ENCODE results near the gene STAU1.

Gene STAU1, protein sequence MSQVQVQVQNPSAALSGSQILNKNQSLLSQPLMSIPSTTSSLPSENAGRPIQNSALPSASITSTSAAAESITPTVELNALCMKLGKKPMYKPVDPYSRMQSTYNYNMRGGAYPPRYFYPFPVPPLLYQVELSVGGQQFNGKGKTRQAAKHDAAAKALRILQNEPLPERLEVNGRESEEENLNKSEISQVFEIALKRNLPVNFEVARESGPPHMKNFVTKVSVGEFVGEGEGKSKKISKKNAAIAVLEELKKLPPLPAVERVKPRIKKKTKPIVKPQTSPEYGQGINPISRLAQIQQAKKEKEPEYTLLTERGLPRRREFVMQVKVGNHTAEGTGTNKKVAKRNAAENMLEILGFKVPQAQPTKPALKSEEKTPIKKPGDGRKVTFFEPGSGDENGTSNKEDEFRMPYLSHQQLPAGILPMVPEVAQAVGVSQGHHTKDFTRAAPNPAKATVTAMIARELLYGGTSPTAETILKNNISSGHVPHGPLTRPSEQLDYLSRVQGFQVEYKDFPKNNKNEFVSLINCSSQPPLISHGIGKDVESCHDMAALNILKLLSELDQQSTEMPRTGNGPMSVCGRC

DNA sequence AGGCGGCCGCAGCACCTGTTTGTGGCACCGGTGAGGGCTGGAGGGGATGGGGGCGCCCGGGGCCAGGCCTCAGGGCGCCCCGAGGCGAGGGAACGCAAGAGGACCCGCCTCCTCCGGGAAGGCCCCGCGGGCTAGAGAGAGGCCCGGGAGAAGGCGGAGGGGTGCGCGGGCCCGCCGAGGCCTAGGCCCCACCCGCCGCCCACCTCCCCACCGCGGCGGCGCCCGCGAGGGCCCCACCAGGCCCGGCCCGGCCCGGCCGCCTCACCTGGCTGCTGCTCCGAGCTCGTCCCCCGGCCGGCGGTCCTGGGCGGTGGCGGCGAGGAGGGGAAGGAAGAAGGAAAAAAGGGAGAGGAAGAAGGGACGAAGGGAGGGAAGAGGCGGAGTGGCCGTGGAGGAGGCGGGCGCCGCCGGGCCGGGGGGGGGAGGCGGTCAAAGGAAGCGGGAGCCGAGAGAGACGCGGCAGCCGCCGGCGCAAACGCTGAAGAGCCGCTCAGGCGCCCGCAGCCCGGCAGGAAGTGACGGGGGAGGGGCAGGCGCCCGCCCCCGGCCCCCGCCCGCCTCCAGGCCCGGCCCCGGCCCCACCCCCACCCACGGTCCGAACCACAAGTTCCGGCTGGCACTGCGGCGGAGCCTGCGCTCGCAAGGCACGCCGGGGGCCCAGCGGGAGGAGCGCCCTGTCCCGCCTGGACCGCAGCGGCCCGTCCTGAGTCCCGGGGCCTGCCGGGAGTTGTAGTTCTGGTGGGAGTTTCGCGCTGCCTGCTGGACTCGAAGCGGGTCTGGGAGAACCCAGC, at the start of gene STAU1:
TSS of gene STAU1 (minus strand) at position 484 of the 791 bp plus-strand sequence. CDS start 22,133 bp downstream, outside the sequence.
- peak within 1 kb of the TSS; percentile 88 for H3K4me3 Mint-ChIP-seq
- H3K4me1 Mint-ChIP-seq (ENCODE audit: low read depth): peaks cover 39% of the 10 kb centered on the region

DNA sequence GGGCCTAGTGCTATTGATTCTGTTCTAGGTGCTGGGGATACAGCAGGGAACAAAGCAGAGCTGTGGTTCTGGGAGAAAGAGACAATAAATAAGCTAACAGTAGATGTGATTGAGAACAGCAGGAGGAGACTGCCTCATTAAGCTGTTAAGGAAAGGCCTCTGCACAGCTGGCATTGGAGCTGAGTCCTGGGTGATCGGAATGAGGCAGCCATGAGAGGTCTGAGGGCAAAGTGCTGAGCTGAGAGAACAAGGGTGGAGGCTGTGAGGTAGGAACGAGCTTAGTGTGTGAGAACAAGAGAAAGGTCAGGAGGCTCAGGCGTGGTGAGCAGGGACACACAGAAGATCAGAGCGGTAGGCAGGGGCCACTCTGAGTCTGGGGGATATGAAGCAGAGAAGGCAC, 49.4 kb upstream of the STAU1 start:
- peaks cover 94% of the 10 kb centered on the region for H3K36me3 Mint-ChIP-seq (ENCODE audit: low read depth)

More for the DNA sequence above, at the start of gene STAU1:
- peak; percentile 94 for DNase-seq
- peak within 1 kb of the TSS; percentile 95 for H3K27ac Mint-ChIP-seq
- no peaks in the 10 kb centered on the region for H3K27me3 Mint-ChIP-seq
- H3K36me3 Mint-ChIP-seq (ENCODE audit: low read depth): peaks cover 37% of the 10 kb centered on the region
- no peaks in the 10 kb centered on the region for H3K9me3 Mint-ChIP-seq

DNA sequence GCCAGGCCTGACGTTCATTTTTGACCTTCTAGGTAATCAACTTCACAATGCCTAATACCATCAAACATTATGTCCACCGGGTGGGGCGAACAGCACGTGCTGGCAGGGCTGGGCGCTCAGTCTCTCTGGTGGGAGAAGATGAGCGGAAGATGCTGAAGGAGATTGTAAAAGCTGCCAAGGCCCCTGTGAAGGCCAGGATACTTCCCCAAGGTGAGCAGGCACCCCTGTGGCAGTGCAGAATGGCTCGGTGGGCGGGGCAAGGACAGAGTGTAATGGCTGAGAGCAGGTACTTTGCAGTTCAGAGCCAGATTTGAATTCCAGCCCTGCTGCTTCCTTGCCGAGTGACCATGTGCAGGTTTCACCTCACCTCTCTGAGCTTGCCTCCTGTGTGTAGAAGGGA, 48.2 kb upstream of the STAU1 start:
- Mint-ChIP-seq H3K4me1 (ENCODE audit: low read depth) (no peaks in the 10 kb centered on the region), H3K9me3 (no peaks in the 10 kb centered on the region), H3K4me3 (no peak overlapping the region), H3K27ac (peak overlapping the region; percentile 67), H3K36me3 (ENCODE audit: low read depth) (peaks cover 93% of the 10 kb centered on the region), H3K27me3 (no peaks in the 10 kb centered on the region)
- DNase-seq: no peak

More for the DNA sequence above, 49.4 kb upstream of the STAU1 start:
- no peak for DNase-seq
- H3K4me3 Mint-ChIP-seq: no peak overlapping the region
- H3K9me3 Mint-ChIP-seq: no peaks in the 10 kb centered on the region
- H3K4me1 Mint-ChIP-seq (ENCODE audit: low read depth): no peaks in the 10 kb centered on the region
- peak overlapping the region; percentile 5 for H3K27ac Mint-ChIP-seq
- no peaks in the 10 kb centered on the region for H3K27me3 Mint-ChIP-seq

DNA sequence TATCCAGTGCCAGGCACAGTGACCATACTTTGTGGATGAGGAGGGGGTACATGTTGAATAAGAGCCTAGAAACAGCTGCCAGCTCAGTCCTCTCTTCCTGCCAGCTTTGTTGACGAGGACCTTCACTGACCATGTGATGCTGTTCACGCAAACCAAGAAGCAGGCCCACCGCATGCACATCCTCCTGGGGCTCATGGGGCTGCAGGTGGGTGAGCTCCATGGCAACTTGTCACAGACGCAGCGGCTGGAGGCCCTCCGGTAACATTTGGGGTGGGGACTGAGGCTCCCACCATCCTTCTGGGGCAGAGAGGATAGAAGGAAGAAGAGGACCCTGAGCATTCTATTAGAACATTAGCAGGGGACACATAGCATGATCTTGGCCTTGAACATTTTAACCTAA, 46.7 kb upstream of the STAU1 start:
- DNase-seq: no peak
- Mint-ChIP-seq H3K4me3 (no peak overlapping the region), H3K36me3 (ENCODE audit: low read depth) (peaks cover 93% of the 10 kb centered on the region), H3K27ac (peak overlapping the region; percentile 24), H3K4me1 (ENCODE audit: low read depth) (no peaks in the 10 kb centered on the region), H3K9me3 (no peaks in the 10 kb centered on the region), H3K27me3 (no peaks in the 10 kb centered on the region)

DNA sequence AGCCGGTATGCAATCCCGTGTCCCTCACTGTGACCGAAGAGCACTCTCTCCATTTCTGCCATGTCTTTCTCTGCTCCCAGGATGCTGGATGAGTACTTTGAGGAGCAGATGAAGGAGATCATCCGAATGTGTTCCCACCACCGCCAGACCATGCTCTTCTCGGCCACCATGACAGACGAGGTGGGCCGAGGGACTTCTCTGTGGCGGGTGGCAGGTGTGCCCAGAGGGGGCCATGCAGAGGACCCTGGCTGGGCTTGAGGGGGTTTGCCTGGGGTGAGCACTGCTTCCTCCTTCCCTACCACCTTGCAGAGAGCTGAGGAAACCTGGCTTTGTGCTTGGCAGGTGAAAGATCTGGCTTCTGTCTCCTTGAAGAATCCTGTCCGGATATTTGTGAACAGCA, 45.1 kb upstream of the STAU1 start:
- Mint-ChIP-seq H3K4me3 (no peak overlapping the region), H3K36me3 (ENCODE audit: low read depth) (peaks cover 91% of the 10 kb centered on the region), H3K27ac (no peak overlapping the region), H3K9me3 (no peaks in the 10 kb centered on the region), H3K4me1 (ENCODE audit: low read depth) (no peaks in the 10 kb centered on the region), H3K27me3 (no peaks in the 10 kb centered on the region)
- DNase-seq: no peak

DNA sequence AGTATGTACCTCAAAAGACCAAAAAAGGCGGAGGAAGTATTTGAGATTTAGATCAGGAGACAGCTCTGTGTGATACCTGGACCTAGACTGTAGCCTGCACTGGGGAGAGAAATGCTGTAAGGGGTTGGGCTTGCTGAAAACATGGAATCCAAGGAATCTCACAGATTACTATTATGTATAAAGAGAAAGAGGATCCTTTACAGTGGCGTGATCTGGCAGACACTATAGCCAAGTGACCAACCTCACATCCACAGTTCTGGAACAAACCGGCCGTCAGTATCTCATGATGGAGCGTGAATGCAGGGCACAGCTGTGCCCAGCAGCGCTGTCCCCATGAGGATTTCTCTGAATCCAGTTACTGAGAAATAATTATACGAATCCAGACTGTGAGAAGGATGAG, 43.3 kb upstream of the STAU1 start:
- Mint-ChIP-seq H3K4me3 (no peak overlapping the region), H3K27ac (peak overlapping the region; percentile 85), H3K4me1 (ENCODE audit: low read depth) (no peaks in the 10 kb centered on the region)

DNA sequence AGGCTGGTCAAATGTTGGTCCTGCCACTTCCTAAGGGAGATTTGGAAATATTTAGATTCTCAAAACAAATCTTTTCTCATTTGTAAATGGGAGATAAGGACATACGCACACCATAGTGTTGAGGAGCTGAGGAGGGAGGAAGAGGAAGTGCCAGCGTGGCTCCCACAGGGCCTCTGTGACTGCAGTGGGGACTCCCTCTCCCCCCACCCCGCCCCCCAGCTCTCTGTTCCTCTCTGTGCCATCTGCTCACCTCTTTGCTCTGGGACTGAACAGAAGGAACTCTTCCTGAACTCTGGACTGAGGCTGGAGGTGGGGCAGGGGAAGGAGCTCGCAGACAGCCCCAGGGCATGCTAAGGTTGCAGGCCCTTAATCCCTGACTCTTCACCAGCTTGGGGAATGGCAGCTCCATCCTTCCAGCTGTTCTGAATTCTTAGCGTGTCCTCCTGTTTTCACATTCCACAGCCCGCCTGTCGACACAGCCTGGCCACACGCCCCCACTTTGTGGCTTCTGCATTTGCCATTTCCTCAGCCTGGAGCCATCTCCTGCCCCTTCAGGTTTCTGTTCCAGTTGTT, 42.5 kb upstream of the STAU1 start:
- Mint-ChIP-seq H3K4me1 (ENCODE audit: low read depth) (no peaks in the 10 kb centered on the region), H3K27ac (peak overlapping the region; percentile 85), H3K27me3 (no peaks in the 10 kb centered on the region), H3K4me3 (no peak overlapping the region), H3K9me3 (no peaks in the 10 kb centered on the region), H3K36me3 (ENCODE audit: low read depth) (peaks cover 93% of the 10 kb centered on the region)
- no peak for DNase-seq

More for the DNA sequence above, 43.3 kb upstream of the STAU1 start:
- H3K36me3 Mint-ChIP-seq (ENCODE audit: low read depth): peaks cover 92% of the 10 kb centered on the region
- no peak for DNase-seq
- no peaks in the 10 kb centered on the region for H3K27me3 Mint-ChIP-seq
- H3K9me3 Mint-ChIP-seq: no peaks in the 10 kb centered on the region

DNA sequence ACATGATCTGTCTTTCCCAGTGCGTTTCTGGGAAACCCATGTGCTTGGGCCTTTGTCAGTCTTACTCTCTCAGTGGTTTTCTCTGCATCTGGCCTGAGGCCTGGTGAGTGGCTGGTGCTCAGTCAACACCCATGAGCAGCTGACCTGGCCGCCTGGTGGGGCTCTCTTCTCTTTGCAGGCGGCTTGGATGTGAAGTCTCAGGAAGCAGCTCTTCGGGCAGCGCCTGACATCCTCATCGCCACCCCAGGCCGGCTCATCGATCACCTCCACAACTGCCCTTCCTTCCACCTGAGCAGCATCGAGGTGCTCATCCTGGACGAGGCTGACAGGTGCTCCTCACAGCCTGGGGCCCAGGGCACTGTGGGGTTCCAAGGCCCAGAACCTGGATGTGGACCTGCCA, 41.9 kb upstream of the STAU1 start:
- Mint-ChIP-seq H3K36me3 (ENCODE audit: low read depth) (peaks cover 93% of the 10 kb centered on the region), H3K27ac (no peak overlapping the region), H3K27me3 (no peaks in the 10 kb centered on the region), H3K4me3 (no peak overlapping the region), H3K9me3 (no peaks in the 10 kb centered on the region), H3K4me1 (ENCODE audit: low read depth) (no peaks in the 10 kb centered on the region)
- DNase-seq: no peak

DNA sequence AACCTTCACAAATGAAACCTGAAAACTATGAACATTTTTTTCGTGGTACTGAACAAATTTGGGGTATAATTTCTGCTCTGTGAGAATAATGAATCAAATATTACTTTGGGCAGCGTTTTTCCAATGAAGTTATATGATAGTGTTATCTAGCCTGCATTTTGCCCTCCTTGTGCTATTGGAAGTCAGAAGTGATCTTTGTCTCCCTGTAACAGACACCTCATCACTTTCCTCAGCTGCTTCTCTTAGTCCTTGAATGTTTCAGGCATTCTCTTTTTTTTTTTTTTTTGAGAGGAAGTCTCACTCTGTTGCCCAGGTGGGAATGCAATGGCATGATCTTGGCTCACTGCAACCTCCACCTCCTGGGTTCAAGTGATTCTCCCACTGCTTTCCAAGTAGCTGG, 41.2 kb upstream of the STAU1 start:
- no peak overlapping the region for H3K27ac Mint-ChIP-seq
- no peaks in the 10 kb centered on the region for H3K27me3 Mint-ChIP-seq
- peaks cover 93% of the 10 kb centered on the region for H3K36me3 Mint-ChIP-seq (ENCODE audit: low read depth)
- H3K4me1 Mint-ChIP-seq (ENCODE audit: low read depth): no peaks in the 10 kb centered on the region
- no peak overlapping the region for H3K4me3 Mint-ChIP-seq
- DNase-seq: no peak
- H3K9me3 Mint-ChIP-seq: no peaks in the 10 kb centered on the region

DNA sequence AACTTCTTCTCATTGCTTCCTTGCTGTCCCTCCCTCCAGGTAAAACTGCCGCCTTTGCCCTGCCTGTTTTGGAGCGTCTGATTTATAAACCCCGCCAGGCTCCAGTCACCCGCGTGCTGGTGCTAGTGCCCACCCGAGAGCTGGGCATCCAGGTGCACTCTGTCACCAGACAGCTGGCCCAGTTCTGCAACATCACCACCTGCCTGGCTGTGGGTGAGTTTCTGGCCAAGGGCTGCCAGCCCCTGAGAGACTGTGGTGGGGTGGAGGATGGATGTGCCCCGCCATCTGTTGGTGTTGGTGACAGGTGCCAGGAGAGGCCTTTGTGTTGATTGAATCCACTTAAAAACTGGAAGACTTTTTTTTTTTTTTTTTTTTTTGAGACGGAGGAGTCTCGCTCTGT, 40.5 kb upstream of the STAU1 start:
- no peak for DNase-seq
- H3K4me3 Mint-ChIP-seq: no peak overlapping the region
- H3K27me3 Mint-ChIP-seq: no peaks in the 10 kb centered on the region
- no peaks in the 10 kb centered on the region for H3K4me1 Mint-ChIP-seq (ENCODE audit: low read depth)
- H3K36me3 Mint-ChIP-seq (ENCODE audit: low read depth): peaks cover 93% of the 10 kb centered on the region
- H3K9me3 Mint-ChIP-seq: no peaks in the 10 kb centered on the region
- no peak overlapping the region for H3K27ac Mint-ChIP-seq

DNA sequence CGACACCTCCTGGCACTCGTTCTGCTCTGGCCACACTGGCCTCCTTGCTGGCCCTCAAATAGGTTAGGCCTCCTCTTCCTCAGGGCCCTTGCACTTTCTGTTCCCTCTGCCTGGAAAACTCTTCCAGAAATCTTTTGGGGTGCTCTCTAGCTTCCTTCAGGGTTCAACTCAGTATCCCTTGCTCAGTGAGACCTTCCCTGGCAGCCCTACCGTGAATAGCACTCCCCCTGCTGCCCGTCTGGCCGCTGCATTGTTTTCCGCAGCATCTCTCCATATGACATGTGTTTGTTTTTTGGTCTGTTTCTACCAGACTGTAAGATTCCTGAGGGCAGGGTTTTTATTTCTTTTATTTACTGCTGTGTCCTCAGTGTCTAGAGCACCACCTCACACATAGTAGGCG, 37.8 kb upstream of the STAU1 start:
- no peak for DNase-seq
- Mint-ChIP-seq H3K27ac (no peak overlapping the region), H3K9me3 (no peaks in the 10 kb centered on the region), H3K36me3 (ENCODE audit: low read depth) (peaks cover 90% of the 10 kb centered on the region), H3K4me3 (no peak overlapping the region), H3K27me3 (no peaks in the 10 kb centered on the region), H3K4me1 (ENCODE audit: low read depth) (peaks cover 9% of the 10 kb centered on the region)

DNA sequence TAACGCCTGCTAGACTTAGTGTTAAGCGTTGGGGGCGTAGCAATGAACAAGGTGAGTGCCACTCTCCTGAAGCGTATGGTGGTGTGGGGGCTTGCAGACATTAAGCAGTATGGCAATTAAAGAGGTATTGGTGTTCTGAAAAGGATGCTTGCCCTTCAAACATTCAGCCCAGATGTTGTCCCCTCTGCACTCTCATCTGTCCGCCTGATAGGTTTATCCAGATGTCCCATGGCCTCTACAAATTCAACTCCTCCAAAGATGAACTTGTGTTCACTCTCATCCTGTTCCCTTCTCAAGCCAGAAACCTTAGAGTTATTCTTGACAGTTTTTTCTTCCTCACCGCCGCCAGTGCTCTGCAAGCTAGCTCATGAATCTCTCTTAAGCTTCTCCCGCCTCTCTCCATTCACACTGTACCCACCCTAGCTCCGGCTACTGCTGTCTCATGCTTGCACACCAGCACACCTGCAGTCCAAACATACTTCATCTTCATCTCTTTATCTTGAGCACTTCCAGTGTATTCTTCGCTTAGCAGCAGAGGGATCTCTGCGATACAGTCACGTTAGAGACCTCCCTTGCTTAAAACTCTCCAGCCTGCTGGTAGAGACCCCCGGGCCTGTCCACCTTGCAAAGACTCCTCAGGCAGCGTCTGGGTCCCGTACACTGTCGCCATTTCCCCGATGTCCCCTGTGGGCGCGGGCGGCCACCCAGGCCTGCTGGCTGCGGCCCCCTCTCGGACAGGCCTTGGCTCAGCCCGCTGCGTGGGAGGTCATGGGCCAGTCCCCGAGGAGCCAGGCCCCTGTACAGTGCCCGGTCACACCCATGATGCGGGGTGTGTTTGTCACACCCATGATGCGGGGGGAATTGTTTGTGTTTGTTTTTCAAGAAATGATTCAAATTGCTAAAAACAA, 32.0 kb upstream of the STAU1 start:
- H3K4me1 Mint-ChIP-seq (ENCODE audit: low read depth): peaks cover 35% of the 10 kb centered on the region
- no peaks in the 10 kb centered on the region for H3K27me3 Mint-ChIP-seq
- H3K36me3 Mint-ChIP-seq (ENCODE audit: low read depth): peaks cover 53% of the 10 kb centered on the region
- peak overlapping the region; percentile 91 for H3K4me3 Mint-ChIP-seq
- DNase-seq: no peak
- H3K9me3 Mint-ChIP-seq: no peaks in the 10 kb centered on the region
- H3K27ac Mint-ChIP-seq: peak overlapping the region; percentile 97

DNA sequence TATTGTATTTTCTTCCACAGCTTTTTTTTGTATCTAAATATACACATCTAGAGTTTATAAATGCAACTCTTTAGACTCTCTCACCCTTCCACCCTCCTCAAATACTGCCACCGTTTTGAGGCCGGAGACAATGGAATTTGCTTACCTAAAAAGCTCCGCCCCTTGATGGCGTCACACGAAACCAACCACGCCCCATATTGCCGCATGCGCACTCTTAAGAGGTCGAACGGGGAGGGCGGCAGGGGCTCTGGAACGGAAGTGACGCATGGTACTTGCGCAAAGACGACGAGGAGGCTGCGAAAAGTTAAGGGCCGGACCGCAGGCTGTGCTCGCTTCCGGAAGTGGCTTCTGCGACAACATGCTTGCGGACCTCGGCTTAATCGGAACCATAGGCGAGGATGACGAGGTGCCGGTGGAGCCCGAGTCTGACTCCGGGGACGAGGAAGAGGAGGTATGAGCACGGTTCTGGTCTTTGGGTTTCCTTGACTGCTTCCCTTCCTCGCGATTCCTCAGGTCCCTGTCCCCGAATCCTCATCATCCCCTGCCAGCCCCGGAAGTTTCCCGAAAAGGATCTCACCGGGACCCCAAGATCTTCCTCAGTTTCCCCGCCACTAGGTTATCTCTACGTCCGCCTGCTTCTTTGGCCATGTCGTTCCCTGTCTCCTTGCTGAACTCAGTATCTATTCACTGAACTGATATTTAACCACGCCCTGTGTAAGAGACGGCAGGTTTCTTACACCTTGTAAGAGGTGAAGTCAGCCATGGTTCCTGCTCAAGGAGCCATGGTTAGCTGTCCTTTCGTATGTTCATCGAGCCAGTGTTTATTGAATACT, 31.2 kb upstream of the STAU1 start, which contains the start of gene DDX27:
TSS of gene DDX27 (plus strand) at position 326 of the 833 bp plus-strand sequence. CDS start at position 359, 33 bp downstream.
- Mint-ChIP-seq H3K36me3 (ENCODE audit: low read depth) (peaks cover 45% of the 10 kb centered on the region), H3K9me3 (no peaks in the 10 kb centered on the region)

More for the DNA sequence above, 31.2 kb upstream of the STAU1 start, which contains the start of gene DDX27:
- Mint-ChIP-seq H3K4me3 (peak within 1 kb of the TSS; percentile 91), H3K27me3 (no peaks in the 10 kb centered on the region), H3K27ac (peak within 1 kb of the TSS; percentile 97), H3K4me1 (ENCODE audit: low read depth) (peaks cover 35% of the 10 kb centered on the region)
- peak; percentile 97 for DNase-seq

Data from activated T-cell treated with anti-CD3 and anti-CD28 coated beads, Interleukin-2, amount 50 U/mL, for 24 hours (primary cell).